H9 (cell line): Measurements from ENCODE around the gene ADCY4. TPM values are rescaled to one million over a fixed set of nuclear protein-coding genes. Genes with fewer than 3 reads are reported as not detected.

ENCODE experiments used
- DNase-seq: peaks from one replicate; pipeline ENCODE4 v3.0.0-alpha.2; 2017
- H2AFZ ChIP-seq: one replicate; pipeline ENCODE4 v1.6.1; 2013; ENCODE audit warnings: mild to moderate bottlenecking, low read length, control low read depth, moderate library complexity
- H2AK5ac ChIP-seq: 2 replicates; pipeline ENCODE4 v1.6.1; 2013; ENCODE audit warnings: low read length, control low read depth, mixed read lengths; ENCODE audit not compliant: insufficient read length
- H2BK120ac ChIP-seq: one replicate; pipeline ENCODE4 v1.6.1; 2013; ENCODE audit warnings: low read depth, mild to moderate bottlenecking, low read length, control low read depth, inconsistent platforms; ENCODE audit not compliant: poor library complexity, severe bottlenecking
- H2BK12ac ChIP-seq: 2 replicates; pipeline ENCODE4 v1.6.1; 2013; ENCODE audit warnings: low read length, control low read depth, mixed read lengths, low read depth; ENCODE audit not compliant: insufficient read length
- H2BK15ac ChIP-seq: 2 replicates; pipeline ENCODE4 v1.6.1; 2013; ENCODE audit warnings: low read depth, low read length, control low read depth
- H2BK20ac ChIP-seq: one replicate; pipeline ENCODE4 v1.6.1; 2013; ENCODE audit warnings: low read depth, mild to moderate bottlenecking, low read length, control low read depth, inconsistent platforms; ENCODE audit not compliant: poor library complexity, severe bottlenecking
- H2BK5ac ChIP-seq: 2 replicates; pipeline ENCODE4 v1.6.1; 2013; ENCODE audit warnings: low read length, control low read depth, mixed read lengths; ENCODE audit not compliant: insufficient read length
- H3K14ac ChIP-seq: 2 replicates; pipeline ENCODE4 v1.6.1; 2013; ENCODE audit warnings: low read length, control low read depth; ENCODE audit not compliant: insufficient read depth
- H3K18ac ChIP-seq: 2 replicates; pipeline ENCODE4 v1.6.1; 2013; ENCODE audit warnings: low read depth, mild to moderate bottlenecking, mixed read lengths, low read length, control low read depth; ENCODE audit not compliant: insufficient read length
- H3K23ac ChIP-seq: 2 replicates; pipeline ENCODE4 v1.6.1; 2013; ENCODE audit warnings: low read length, control low read depth, mixed read lengths, low read depth; ENCODE audit not compliant: insufficient read length
- H3K23me2 ChIP-seq: 2 replicates; pipeline ENCODE4 v1.6.1; 2013; ENCODE audit warnings: low read depth, mild to moderate bottlenecking, mixed read lengths, low read length, control low read depth; ENCODE audit not compliant: insufficient read length, poor library complexity, severe bottlenecking
- H3K27ac ChIP-seq: 2 replicates; pipeline ENCODE4 v1.5.1; 2013; ENCODE audit warnings: low read length, control low read depth, mixed read lengths, low read depth; ENCODE audit not compliant: insufficient read length
- H3K27me3 ChIP-seq: 2 replicates; pipeline ENCODE4 v1.6.1; 2013; ENCODE audit warnings: low read length, control low read depth, inconsistent platforms; ENCODE audit not compliant: insufficient read depth
- H3K4ac ChIP-seq: 2 replicates; pipeline ENCODE4 v1.6.1; 2013; ENCODE audit warnings: low read depth, mild to moderate bottlenecking, control low read depth, inconsistent platforms, low read length, moderate library complexity
- H3K4me1 ChIP-seq: 2 replicates; pipeline ENCODE4 v1.6.1; 2013; ENCODE audit warnings: low read length, control low read depth, inconsistent platforms; ENCODE audit not compliant: insufficient read depth
- H3K4me2 ChIP-seq: 2 replicates; pipeline ENCODE4 v1.6.1; 2013; ENCODE audit warnings: low read length, control low read depth, mixed read lengths; ENCODE audit not compliant: insufficient read length, insufficient read depth
- H3K56ac ChIP-seq: 2 replicates; pipeline ENCODE4 v1.6.1; 2013; ENCODE audit warnings: low read depth, mild to moderate bottlenecking, mixed read lengths, low read length, control low read depth; ENCODE audit not compliant: insufficient read length
- H3K79me1 ChIP-seq: 2 replicates; pipeline ENCODE4 v1.6.1; 2013; ENCODE audit warnings: low read depth, mild to moderate bottlenecking, moderate library complexity, low read length, control low read depth, inconsistent platforms; ENCODE audit not compliant: insufficient read depth, poor library complexity, severe bottlenecking
- H3K79me2 ChIP-seq: 2 replicates; pipeline ENCODE4 v1.6.1; 2013; ENCODE audit warnings: low read length, control low read depth, inconsistent platforms; ENCODE audit not compliant: insufficient read depth
- H3K9ac ChIP-seq: 2 replicates; pipeline ENCODE4 v1.6.1; 2013; ENCODE audit warnings: low read length, control low read depth, mixed read lengths; ENCODE audit not compliant: insufficient read length; ENCODE audit errors: extremely low read depth
- H3K9me3 ChIP-seq: one replicate; pipeline ENCODE4 v1.6.1; 2013; ENCODE audit warnings: low read depth, low read length, inconsistent platforms; ENCODE audit not compliant: control insufficient read depth
- H3T11ph ChIP-seq: one replicate; pipeline ENCODE4 v1.6.1; 2013; ENCODE audit warnings: mild to moderate bottlenecking, low read length, control low read depth, inconsistent platforms
- H4K20me1 ChIP-seq: one replicate; pipeline ENCODE4 v1.6.1; 2013; ENCODE audit not compliant: control insufficient read depth, insufficient read length, insufficient read depth
- H4K5ac ChIP-seq: 2 replicates; pipeline ENCODE4 v1.6.1; 2013; ENCODE audit warnings: low read depth, mild to moderate bottlenecking, mixed read lengths, low read length, control low read depth; ENCODE audit not compliant: insufficient read length
- H4K8ac ChIP-seq: replicated peaks from 2 replicates; pipeline ENCODE4 v1.6.1; 2013; ENCODE audit warnings: low read length, control low read depth, mixed read lengths, low read depth; ENCODE audit not compliant: insufficient read length
- H4K91ac ChIP-seq: 2 replicates; pipeline ENCODE4 v1.6.1; 2013; ENCODE audit warnings: low read depth, mild to moderate bottlenecking, moderate library complexity, mixed read lengths, low read length, control low read depth; ENCODE audit not compliant: insufficient read length
- H3K27ac Mint-ChIP-seq, 3 experiments: 2 replicates in 2 of 3; 3 replicates in 1 of 3; pipeline ENCODE4 v1.8.0; 2020 to 2021; ENCODE audit warnings: mixed read lengths in 3 of 3, mild to moderate bottlenecking in 1 of 3, moderate library complexity in 1 of 3
- H3K27me3 Mint-ChIP-seq: 2 replicates; pipeline ENCODE4 v1.8.0; 2021; ENCODE audit warnings: low read depth, mild to moderate bottlenecking, moderate library complexity, mixed read lengths
- H3K36me3 Mint-ChIP-seq, 3 experiments: 2 replicates in 2 of 3; 3 replicates in 1 of 3; pipeline ENCODE4 v1.8.0; 2020 to 2021; ENCODE audit warnings: low read depth in 3 of 3, mixed read lengths in 3 of 3; ENCODE audit not compliant: insufficient read depth in 1 of 3
- H3K4me1 Mint-ChIP-seq, 2 experiments: 2 replicates each; pipeline ENCODE4 v1.8.0; 2020; ENCODE audit warnings: mixed read lengths in 2 of 2
- H3K4me3 Mint-ChIP-seq, 2 experiments: 2 replicates in 1 of 2; 3 replicates in 1 of 2; pipeline ENCODE4 v1.8.0; 2020 to 2021; ENCODE audit warnings: mild to moderate bottlenecking in 2 of 2, mixed read lengths in 2 of 2, moderate library complexity in 1 of 2
- H3K9me3 Mint-ChIP-seq, 2 experiments: 2 replicates in 1 of 2; 3 replicates in 1 of 2; pipeline ENCODE4 v1.8.0; 2020; ENCODE audit warnings: mild to moderate bottlenecking in 2 of 2, mixed read lengths in 2 of 2, moderate library complexity in 1 of 2
- CTCF ChIP-seq: fragments of 200-600 bp; sonication (generic); conservative IDR thresholded peaks from 3 replicates; pipeline ENCODE4 v1.8.0; 2021; ENCODE audit warnings: antibody characterized with exemption, mild to moderate bottlenecking
- WGBS: extraction: QIAGEN DNeasy Blood & Tissue Kit; methylation state at CpG from one replicate; pipeline ENCODE4 v1.1.7; 2013; ENCODE audit warnings: missing lambda C conversion rate, low lambda C conversion rate, mixed read lengths; ENCODE audit not compliant: insufficient read length; ENCODE audit errors: extremely low coverage; 5-methylcytosine and 5-hydroxymethylcytosine counted together
- long read RNA-seq: library from polyadenylated mRNA; unstranded; transcript quantifications from one replicate; pipeline ENCODE4 v2.0.0, GENCODE V29; 2020
- total RNA-seq: library from RNA; stranded (reverse); gene quantifications from 2 replicates; pipeline ENCODE4 v1.2.1, GENCODE V29; 2021

Gene ADCY4
- 0.09 and 0.53 TPM in 2 replicates for total RNA-seq
- long read RNA-seq, partial matches to known transcripts, result 0 of 3 reads
- long read RNA-seq, other reads (novel, unspliced or antisense), result 3 of 3 reads

GRCh38 chr14:24334431-24335291 is at the start of gene ADCY4:
Gene ADCY4 (minus strand): TSS chr14:24335071. CDS start chr14:24334652, 419 bp downstream.
- Histone ChIP-seq H2BK15ac (no peak within 1 kb of the TSS), H3K23me2 (peaks cover 26% of the 10 kb centered on the region), H3K79me1 (no peaks in the 10 kb centered on the region), H3K4me1 (no peaks in the 10 kb centered on the region; the same call in 1 of the 2 replicates), H3K14ac (no peak within 1 kb of the TSS), H3K27me3 (peaks cover 54% of the 10 kb centered on the region), H3K9ac (no peak within 1 kb of the TSS), H3K23ac (no peak within 1 kb of the TSS), H2BK20ac (no peak within 1 kb of the TSS), H3K9me3 (no peaks in the 10 kb centered on the region), H3K79me2 (no peaks in the 10 kb centered on the region), H2AK5ac (no peak within 1 kb of the TSS), H4K5ac (no peak within 1 kb of the TSS), H3K27ac (no peak within 1 kb of the TSS), H3K4me2 (peak within 1 kb of the TSS; percentile 62), H3K18ac (no peak within 1 kb of the TSS), H2AFZ (no peak within 1 kb of the TSS), H4K8ac (no peak within 1 kb of the TSS), H4K91ac (no peak within 1 kb of the TSS), H2BK5ac (no peak within 1 kb of the TSS), H2BK120ac (no peak within 1 kb of the TSS), H3T11ph (no peak within 1 kb of the TSS), H2BK12ac (no peak within 1 kb of the TSS), H4K20me1 (no peaks in the 10 kb centered on the region), H3K56ac (no peak within 1 kb of the TSS), H3K4ac (no peak within 1 kb of the TSS)
- no peak for TF ChIP-seq CTCF
- Mint-ChIP-seq H3K36me3 (no peaks in the 10 kb centered on the region; a peak in 1 of 7 replicates), H3K27ac (no peak within 1 kb of the TSS), H3K27me3 (peaks cover 100% of the 10 kb centered on the region), H3K4me1 (peaks cover 28 to 35% of the 10 kb centered on the region in 2 experiments), H3K4me3 (peak within 1 kb of the TSS; percentile 59 to 91), H3K9me3 (peaks cover 0 to 2% of the 10 kb centered on the region in 2 experiments; a peak in 3 of 5 replicates)
- no CpG with 5 or more reads among the region's 65 CpGs for WGBS
- DNase-seq, result no peak
